HEK293T (cell line): Measurements from ENCODE around the gene HSPA14.

Experiments used
- CTCF ChIA-PET: fragments of 350-600 bp; formaldehyde crosslinking; extraction: SDS; loops from one replicate; lab custom pipeline; 2021; ENCODE audit warnings: antibody characterized with exemption, inconsistent platforms; lab: Yijun Ruan, JAX
- POLR2A ChIA-PET: fragments of 350-600 bp; formaldehyde crosslinking; extraction: SDS; loops from one replicate; lab custom pipeline; 2020; ENCODE audit warnings: antibody characterized with exemption, inconsistent platforms; lab: Yijun Ruan, JAX
- DNase-seq: peaks from one replicate; pipeline ENCODE4 v3.0.0; 2012; ENCODE audit warnings: mixed read lengths; ENCODE audit errors: extremely low spot score
- ARNT ChIP-seq: fragments of 450-650 bp; IDR thresholded peaks from 2 replicates; pipeline ENCODE4 v1.6.1; 2017; ENCODE audit warnings: mild to moderate bottlenecking
- BHLHE40 ChIP-seq: fragments of 450-650 bp; IDR thresholded peaks from 2 replicates; pipeline ENCODE4 v1.6.1; 2016; ENCODE audit warnings: mild to moderate bottlenecking, moderate library complexity, borderline replicate concordance
- CTBP1 ChIP-seq: fragments of 450-650 bp; IDR thresholded peaks from 2 replicates; pipeline ENCODE4 v1.6.1; 2016; ENCODE audit warnings: borderline replicate concordance
- ELF4 ChIP-seq: fragments of 450-650 bp; IDR thresholded peaks from 2 replicates; pipeline ENCODE4 v1.6.1; 2017; ENCODE audit warnings: antibody characterized with exemption
- FOXA1 ChIP-seq: fragments of 450-650 bp; IDR thresholded peaks from 2 replicates; pipeline ENCODE4 v1.6.1; 2016; ENCODE audit warnings: mild to moderate bottlenecking
- FOXK2 ChIP-seq: fragments of 450-650 bp; IDR thresholded peaks from 2 replicates; pipeline ENCODE4 v1.6.1; 2016; ENCODE audit warnings: mild to moderate bottlenecking
- FOXM1 ChIP-seq: fragments of 450-650 bp; IDR thresholded peaks from 2 replicates; pipeline ENCODE4 v1.6.1; 2017; ENCODE audit warnings: mild to moderate bottlenecking, borderline replicate concordance
- HDGF ChIP-seq: fragments of 450-650 bp; IDR thresholded peaks from 2 replicates; pipeline ENCODE4 v1.6.1; 2017; ENCODE audit warnings: antibody characterized with exemption, borderline replicate concordance
- L3MBTL2 ChIP-seq: fragments of 450-650 bp; conservative IDR thresholded peaks from 2 replicates; pipeline ENCODE4 v1.6.1; 2016; ENCODE audit warnings: mild to moderate bottlenecking
- LEF1 ChIP-seq: fragments of 450-650 bp; IDR thresholded peaks from 2 replicates; pipeline ENCODE4 v1.6.1; 2017; ENCODE audit warnings: mild to moderate bottlenecking, borderline replicate concordance
- NFRKB ChIP-seq: fragments of 450-650 bp; IDR thresholded peaks from 2 replicates; pipeline ENCODE4 v1.6.1; 2016; ENCODE audit warnings: mild to moderate bottlenecking, moderate library complexity
- SP1 ChIP-seq: fragments of 450-650 bp; IDR thresholded peaks from 2 replicates; pipeline ENCODE4 v1.6.1; 2017
- SUZ12 ChIP-seq: fragments of 450-650 bp; IDR thresholded peaks from 2 replicates; pipeline ENCODE4 v1.6.1; 2016; ENCODE audit warnings: mild to moderate bottlenecking
- TARDBP ChIP-seq: fragments of 450-650 bp; IDR thresholded peaks from 2 replicates; pipeline ENCODE4 v1.6.1; 2016
- ZNF384 ChIP-seq: fragments of 450-650 bp; IDR thresholded peaks from 2 replicates; pipeline ENCODE4 v1.6.1; 2016
- TF ChIP-seq, protein P1 (sequence below): fragments of 450-650 bp; IDR thresholded peaks from 2 replicates; pipeline ENCODE4 v1.6.1; 2016

The HSPA14 gene

DNA sequence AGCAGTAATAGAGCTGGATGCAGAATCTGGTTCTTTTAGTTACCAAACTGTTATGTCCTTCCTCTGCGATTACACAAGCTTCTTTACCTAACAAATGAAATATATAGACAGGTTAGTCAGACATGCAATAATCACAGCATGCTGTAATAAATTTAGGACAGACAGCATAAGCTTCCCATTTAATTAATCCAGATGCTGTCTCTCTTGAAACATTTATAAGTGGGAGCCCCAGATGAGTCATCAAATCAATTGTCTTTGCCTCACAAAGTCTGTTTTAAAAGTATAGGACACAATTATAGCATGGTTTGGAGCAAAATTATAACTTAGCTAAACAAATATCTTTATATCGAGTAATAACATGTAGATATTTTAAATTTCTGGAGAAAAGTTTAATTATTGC is 1.9 kb upstream of the HSPA14 start:
- ChIA-PET POLR2A (interaction anchor here (1.1 to 3.4 kb wide), 2 partner anchors 42 to 118 kb away, joined by 3 to 30 read pairs; partner anchors contain the start of genes DCLRE1C and SUV39H2), CTCF (interaction anchor here (2.9 kb wide), 1 partner anchor 12 kb away, joined by 20 read pairs; no protein-coding TSS in a partner anchor)
- no peak for DNase-seq
- TF ChIP-seq, protein P1, sequence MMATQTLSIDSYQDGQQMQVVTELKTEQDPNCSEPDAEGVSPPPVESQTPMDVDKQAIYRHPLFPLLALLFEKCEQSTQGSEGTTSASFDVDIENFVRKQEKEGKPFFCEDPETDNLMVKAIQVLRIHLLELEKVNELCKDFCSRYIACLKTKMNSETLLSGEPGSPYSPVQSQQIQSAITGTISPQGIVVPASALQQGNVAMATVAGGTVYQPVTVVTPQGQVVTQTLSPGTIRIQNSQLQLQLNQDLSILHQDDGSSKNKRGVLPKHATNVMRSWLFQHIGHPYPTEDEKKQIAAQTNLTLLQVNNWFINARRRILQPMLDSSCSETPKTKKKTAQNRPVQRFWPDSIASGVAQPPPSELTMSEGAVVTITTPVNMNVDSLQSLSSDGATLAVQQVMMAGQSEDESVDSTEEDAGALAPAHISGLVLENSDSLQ: 0 out of 2 replicates have a peak, but pooled peaks have one; percentile 18
- no peak for TF ChIP-seq FOXM1

- TF ChIP-seq, protein P1: no peak
- no peak for TF ChIP-seq BHLHE40
- no peak for TF ChIP-seq ELF4
- no peak for TF ChIP-seq LEF1
- CTCF ChIA-PET: interaction anchor here (0.6 to 2.9 kb wide), 7 partner anchors 12 to 338 kb away, joined by 3 to 20 read pairs (median 4); no protein-coding TSS in a partner anchor
- POLR2A ChIA-PET: interaction anchor here (0.6 to 3.5 kb wide), 24 partner anchors 9 to 328 kb away, joined by 3 to 41 read pairs (median 4); partner anchors contain the start of genes DCLRE1C, MEIG1 and SUV39H2
- DNase-seq: no peak
These were observed 926 bp upstream of the HSPA14 start for GRCh38 chr10:14837003-14837756.

GRCh38 chr10:14838582-14839304 is 637 bp downstream of the HSPA14 start:
- peak; percentile 42 for DNase-seq
- POLR2A ChIA-PET: interaction anchor here (0.6 to 3.5 kb wide), 19 partner anchors 9 to 276 kb away, joined by 3 to 41 read pairs (median 4); partner anchors contain the start of genes DCLRE1C, MEIG1 and SUV39H2
- TF ChIP-seq ZNF384 (no peak), L3MBTL2 (0 out of 2 replicates have a peak, but pooled peaks have one; percentile 19), CTBP1 (no peak)
- CTCF ChIA-PET: interaction anchor here (1.2 to 2.9 kb wide), 2 partner anchors 15 to 340 kb away, joined by 4 to 20 read pairs; no protein-coding TSS in a partner anchor

- ChIA-PET CTCF (no interaction called here), POLR2A (interaction anchor here (0.6 to 3.5 kb wide), 6 partner anchors 9 to 188 kb away, joined by 3 to 41 read pairs (median 26); partner anchors contain the start of genes DCLRE1C, MEIG1 and SUV39H2)
- TF ChIP-seq TARDBP (no peak), LEF1 (no peak), ARNT (no peak), ZNF384 (no peak; the same call in 1 of the 2 replicates), FOXM1 (no peak), NFRKB (no peak), FOXK2 (no peak), L3MBTL2 (no peak), FOXA1 (no peak), BHLHE40 (no peak), CTBP1 (no peak), SP1 (no peak), SUZ12 (no peak), ELF4 (no peak), HDGF (no peak)
- TF ChIP-seq, protein P1: no peak
- DNase-seq: no peak
These were observed 1.2 kb downstream of the HSPA14 start for GRCh38 chr10:14839305-14839695.

DNA sequence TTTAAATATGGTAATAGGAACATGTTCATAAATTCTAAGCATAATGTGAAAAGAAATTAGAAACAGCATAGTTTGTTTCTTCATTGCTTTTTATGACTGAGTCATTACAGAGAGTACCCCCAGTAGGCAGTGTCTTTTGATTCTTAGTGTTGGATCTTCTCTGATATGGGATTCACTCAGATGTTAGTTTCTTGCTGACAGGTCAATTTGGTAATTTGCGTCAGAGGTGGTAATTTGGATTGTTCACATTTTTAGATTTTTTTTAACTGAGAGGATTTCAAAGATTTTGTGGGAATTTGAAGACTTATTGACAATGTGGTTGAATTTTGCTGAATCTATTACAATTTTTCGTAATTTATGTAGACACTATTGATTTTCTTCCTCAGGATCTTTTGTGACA is 2.1 kb downstream of the HSPA14 start:
- TF ChIP-seq HDGF: no peak
- no peak for TF ChIP-seq CTBP1
- no peak for TF ChIP-seq ARNT
- TF ChIP-seq, protein P1: no peak
- no peak for TF ChIP-seq SP1
- no peak for TF ChIP-seq FOXA1
- TF ChIP-seq L3MBTL2: no peak
- no peak for TF ChIP-seq SUZ12
- TF ChIP-seq LEF1: no peak
- TF ChIP-seq FOXK2: no peak
- no peak for TF ChIP-seq ELF4
- TF ChIP-seq TARDBP: no peak
- TF ChIP-seq BHLHE40: no peak
- no peak for TF ChIP-seq ZNF384
- TF ChIP-seq NFRKB: no peak
- no peak for TF ChIP-seq FOXM1
- DNase-seq: no peak
- ChIA-PET CTCF (no interaction called here), POLR2A (interaction anchor here (3.5 kb wide), 1 partner anchor 8 kb away, joined by 27 read pairs; no protein-coding TSS in a partner anchor)
